ENCODE data around the gene PAX8. TPM values are rescaled to one million over a fixed set of nuclear protein-coding genes. Genes with fewer than 3 reads are reported as not detected.

Gene PAX8
- total RNA-seq, 1 donor = 2.9 TPM

- H3K9me3 ChIP-seq (ENCODE audit: low read depth, low read length) = no peaks in the 10 kb centered on the region
- DNase-seq (ENCODE audit: insufficient read length, low spot score, missing footprints) = no peak
- H3K79me2 ChIP-seq (ENCODE audit: insufficient read depth, low read length) = no peaks in the 10 kb centered on the region
- H2AFZ ChIP-seq (ENCODE audit: low read length) = no peak overlapping the region
- TF ChIP-seq, protein P1, sequence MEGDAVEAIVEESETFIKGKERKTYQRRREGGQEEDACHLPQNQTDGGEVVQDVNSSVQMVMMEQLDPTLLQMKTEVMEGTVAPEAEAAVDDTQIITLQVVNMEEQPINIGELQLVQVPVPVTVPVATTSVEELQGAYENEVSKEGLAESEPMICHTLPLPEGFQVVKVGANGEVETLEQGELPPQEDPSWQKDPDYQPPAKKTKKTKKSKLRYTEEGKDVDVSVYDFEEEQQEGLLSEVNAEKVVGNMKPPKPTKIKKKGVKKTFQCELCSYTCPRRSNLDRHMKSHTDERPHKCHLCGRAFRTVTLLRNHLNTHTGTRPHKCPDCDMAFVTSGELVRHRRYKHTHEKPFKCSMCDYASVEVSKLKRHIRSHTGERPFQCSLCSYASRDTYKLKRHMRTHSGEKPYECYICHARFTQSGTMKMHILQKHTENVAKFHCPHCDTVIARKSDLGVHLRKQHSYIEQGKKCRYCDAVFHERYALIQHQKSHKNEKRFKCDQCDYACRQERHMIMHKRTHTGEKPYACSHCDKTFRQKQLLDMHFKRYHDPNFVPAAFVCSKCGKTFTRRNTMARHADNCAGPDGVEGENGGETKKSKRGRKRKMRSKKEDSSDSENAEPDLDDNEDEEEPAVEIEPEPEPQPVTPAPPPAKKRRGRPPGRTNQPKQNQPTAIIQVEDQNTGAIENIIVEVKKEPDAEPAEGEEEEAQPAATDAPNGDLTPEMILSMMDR (IDR thresholded peaks at IDR 0.05; ENCODE audit: extremely low read depth, low read depth, low read length) = no peak
- no peak overlapping the region for H3K4me2 ChIP-seq (ENCODE audit: insufficient read depth, low read length)
- H3K4me1 ChIP-seq (ENCODE audit: insufficient read depth, low read length) = no peaks in the 10 kb centered on the region
- no peaks in the 10 kb centered on the region for H3K36me3 ChIP-seq (ENCODE audit: insufficient read depth, low read length)
- H3K27me3 ChIP-seq (ENCODE audit: insufficient read depth, low read length) = no peaks in the 10 kb centered on the region
- no peaks in the 10 kb centered on the region for H4K20me1 ChIP-seq (ENCODE audit: insufficient read depth, low read length)
- no peak overlapping the region for H3K4me3 ChIP-seq (ENCODE audit: insufficient read depth, low read length)
- no peak overlapping the region for H3K27ac ChIP-seq (ENCODE audit: low read depth, low read length)
Measured at GRCh38 chr2:113172721-113173541, 105.8 kb downstream of the PAX8 start.

DNA sequence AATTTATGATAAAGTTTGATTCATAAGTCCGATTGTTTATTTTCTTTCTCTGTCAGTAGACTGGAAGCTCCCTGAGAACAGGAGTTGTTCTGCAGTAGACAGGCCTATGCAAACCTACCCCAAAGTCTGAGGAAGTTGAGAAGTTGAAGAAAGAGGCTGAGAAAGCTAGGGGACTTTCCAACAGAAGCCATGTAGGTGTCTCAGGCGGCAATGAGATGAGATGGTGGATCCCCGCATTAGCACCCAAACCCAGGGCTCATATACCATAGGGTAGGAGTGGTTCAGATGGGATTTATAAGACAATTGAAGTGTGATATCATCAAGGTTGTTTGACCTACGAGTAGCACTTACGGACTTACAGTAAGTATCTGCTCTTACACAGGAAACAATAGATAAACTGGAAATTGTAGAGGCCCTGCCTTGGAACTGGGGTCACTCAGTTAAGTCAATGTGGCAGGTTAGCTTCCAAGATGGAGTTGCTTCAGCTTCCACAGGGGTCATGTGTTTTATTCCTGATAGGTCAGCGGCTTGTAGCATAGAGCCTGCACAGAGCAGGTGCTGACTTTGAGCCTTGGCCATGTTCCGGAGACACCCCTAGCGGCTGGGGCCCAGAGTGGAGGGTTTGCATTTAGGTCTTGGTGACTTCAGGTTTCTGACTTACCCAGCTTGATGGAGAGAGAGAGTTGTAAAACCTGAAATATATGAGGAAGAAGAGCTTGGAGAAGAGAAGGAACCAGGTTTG lies 107.2 kb downstream of the PAX8 start:
- DNase-seq (ENCODE audit: insufficient read length, low spot score, missing footprints) = no peak
- TF ChIP-seq, protein P1 (IDR thresholded peaks at IDR 0.05; ENCODE audit: extremely low read depth, low read depth, low read length) = no peak
- no peak overlapping the region for H3K27ac ChIP-seq (ENCODE audit: low read depth, low read length)
- no peaks in the 10 kb centered on the region for H3K4me1 ChIP-seq (ENCODE audit: insufficient read depth, low read length)
- H3K36me3 ChIP-seq (ENCODE audit: insufficient read depth, low read length) = no peaks in the 10 kb centered on the region
- no peak overlapping the region for H3K4me2 ChIP-seq (ENCODE audit: insufficient read depth, low read length)
- no peaks in the 10 kb centered on the region for H4K20me1 ChIP-seq (ENCODE audit: insufficient read depth, low read length)
- H3K27me3 ChIP-seq (ENCODE audit: insufficient read depth, low read length) = no peaks in the 10 kb centered on the region
- no peak overlapping the region for H3K4me3 ChIP-seq (ENCODE audit: insufficient read depth, low read length)
- no peak overlapping the region for H2AFZ ChIP-seq (ENCODE audit: low read length)
- H3K79me2 ChIP-seq (ENCODE audit: insufficient read depth, low read length) = no peaks in the 10 kb centered on the region
- no peaks in the 10 kb centered on the region for H3K9me3 ChIP-seq (ENCODE audit: low read depth, low read length)

DNA sequence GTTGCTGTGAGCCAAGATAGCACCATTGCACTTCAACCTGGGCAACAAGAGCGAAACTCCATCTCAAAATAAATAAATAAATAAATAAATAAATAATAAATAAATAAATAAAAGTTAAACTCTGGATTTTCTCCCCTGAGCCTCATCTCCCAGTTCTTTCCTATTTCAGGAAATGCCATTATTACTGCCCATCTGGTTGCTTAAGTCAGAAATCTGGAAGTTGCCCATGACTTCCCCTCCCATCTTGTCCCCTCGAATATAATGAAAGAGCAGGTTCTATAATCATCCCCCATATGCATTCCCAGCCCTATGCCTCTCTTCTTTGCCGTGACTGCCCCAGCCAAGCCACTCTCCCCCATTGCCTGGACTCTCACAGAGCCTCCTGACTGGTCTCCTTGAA lies 109.1 kb downstream of the PAX8 start:
- Histone ChIP-seq H3K4me1 (ENCODE audit: insufficient read depth, low read length) (no peaks in the 10 kb centered on the region), H2AFZ (ENCODE audit: low read length) (no peak overlapping the region), H3K27ac (ENCODE audit: low read depth, low read length) (no peak overlapping the region), H3K9me3 (ENCODE audit: low read depth, low read length) (no peaks in the 10 kb centered on the region), H3K36me3 (ENCODE audit: insufficient read depth, low read length) (no peaks in the 10 kb centered on the region), H3K4me3 (ENCODE audit: insufficient read depth, low read length) (no peak overlapping the region), H3K27me3 (ENCODE audit: insufficient read depth, low read length) (no peaks in the 10 kb centered on the region), H3K79me2 (ENCODE audit: insufficient read depth, low read length) (no peaks in the 10 kb centered on the region), H4K20me1 (ENCODE audit: insufficient read depth, low read length) (no peaks in the 10 kb centered on the region), H3K4me2 (ENCODE audit: insufficient read depth, low read length) (no peak overlapping the region)
- TF ChIP-seq, protein P1 (IDR thresholded peaks at IDR 0.05; ENCODE audit: extremely low read depth, low read depth, low read length) = no peak
- DNase-seq (ENCODE audit: insufficient read length, low spot score, missing footprints) = no peak

- Histone ChIP-seq H2AFZ (ENCODE audit: low read length) (no peak overlapping the region), H3K9me3 (ENCODE audit: low read depth, low read length) (no peaks in the 10 kb centered on the region), H3K4me1 (ENCODE audit: insufficient read depth, low read length) (no peaks in the 10 kb centered on the region), H3K79me2 (ENCODE audit: insufficient read depth, low read length) (no peaks in the 10 kb centered on the region), H3K27me3 (ENCODE audit: insufficient read depth, low read length) (no peaks in the 10 kb centered on the region), H3K27ac (ENCODE audit: low read depth, low read length) (no peak overlapping the region), H3K36me3 (ENCODE audit: insufficient read depth, low read length) (no peaks in the 10 kb centered on the region), H3K4me3 (ENCODE audit: insufficient read depth, low read length) (no peak overlapping the region), H3K4me2 (ENCODE audit: insufficient read depth, low read length) (no peak overlapping the region), H4K20me1 (ENCODE audit: insufficient read depth, low read length) (no peaks in the 10 kb centered on the region)
- DNase-seq (ENCODE audit: insufficient read length, low spot score, missing footprints) = no peak
- TF ChIP-seq, protein P1 (IDR thresholded peaks at IDR 0.05; ENCODE audit: extremely low read depth, low read depth, low read length) = no peak
Measured at GRCh38 chr2:113169002-113169530, 109.7 kb downstream of the PAX8 start.

All from osteoblast (primary cell).